ENCODE results near the gene OR2D2.
"Not testable (repeated sequence)": the region's sequence is repeated elsewhere in the genome, so short reads cannot be mapped to it uniquely, and the experiment has no call there.

The OR2D2 gene

DNA sequence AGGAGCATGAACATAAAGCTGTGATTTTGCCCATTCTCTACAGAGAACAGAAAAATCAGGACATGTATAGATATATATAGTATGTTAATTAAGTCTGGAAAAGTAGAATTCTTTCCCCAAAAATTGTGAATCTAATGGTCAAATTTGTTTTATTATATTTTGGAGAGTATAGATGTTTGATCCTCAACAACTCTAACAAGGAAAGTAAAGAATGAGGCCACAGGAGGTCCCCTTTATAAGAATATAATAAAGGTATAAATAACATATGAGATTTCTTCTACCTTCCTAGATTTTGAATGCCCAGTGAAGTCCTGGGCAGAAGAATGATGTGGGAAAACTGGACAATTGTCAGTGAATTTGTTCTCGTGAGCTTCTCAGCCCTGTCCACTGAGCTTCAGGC, 16.0 kb downstream of the OR2D2 start, which contains the start of gene OR10A4:
TSS of gene OR10A4 (plus strand) at position 301 of the 400 bp plus-strand sequence. CDS start at position 324, 23 bp downstream.
- no peak for DNase-seq

DNA sequence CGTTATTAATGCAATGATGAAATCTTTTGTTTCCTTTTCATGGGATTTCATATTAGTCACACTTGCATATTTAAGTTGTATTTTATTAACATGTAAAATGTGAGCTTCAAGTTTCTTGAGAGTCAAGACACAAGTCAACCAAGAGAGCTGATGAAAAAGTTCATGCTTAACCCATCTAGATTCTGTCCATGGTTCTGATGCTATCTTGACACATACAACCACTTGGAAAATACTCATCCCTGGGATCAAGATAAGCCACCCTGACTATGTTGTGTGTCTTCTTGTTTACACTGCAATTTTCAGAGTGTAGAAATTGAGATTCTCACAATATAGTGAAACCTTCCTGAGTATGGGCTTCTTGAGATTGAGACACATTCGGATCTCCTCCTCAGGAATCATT, 16.5 kb downstream of the OR2D2 start:
- DNase-seq: no peak

DNA sequence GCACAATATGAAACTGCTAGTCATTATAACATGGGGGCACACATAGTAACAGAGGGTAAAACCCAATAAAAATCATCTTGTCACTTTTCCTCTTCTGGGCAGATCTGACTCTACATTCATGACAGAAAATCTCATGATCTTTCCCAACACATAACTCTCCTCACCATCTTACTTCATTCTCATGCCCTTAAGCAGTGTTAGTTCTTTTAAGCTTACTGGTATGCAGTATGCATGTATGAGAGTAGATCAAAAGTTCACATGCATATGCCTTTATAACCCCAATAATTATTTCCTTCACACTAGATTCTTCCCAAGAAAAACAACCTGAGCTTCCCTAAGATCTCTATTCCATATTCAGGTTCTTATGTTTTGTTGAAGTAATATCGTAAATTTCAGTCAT, 21.0 kb downstream of the OR2D2 start:
- no peak for DNase-seq

DNA sequence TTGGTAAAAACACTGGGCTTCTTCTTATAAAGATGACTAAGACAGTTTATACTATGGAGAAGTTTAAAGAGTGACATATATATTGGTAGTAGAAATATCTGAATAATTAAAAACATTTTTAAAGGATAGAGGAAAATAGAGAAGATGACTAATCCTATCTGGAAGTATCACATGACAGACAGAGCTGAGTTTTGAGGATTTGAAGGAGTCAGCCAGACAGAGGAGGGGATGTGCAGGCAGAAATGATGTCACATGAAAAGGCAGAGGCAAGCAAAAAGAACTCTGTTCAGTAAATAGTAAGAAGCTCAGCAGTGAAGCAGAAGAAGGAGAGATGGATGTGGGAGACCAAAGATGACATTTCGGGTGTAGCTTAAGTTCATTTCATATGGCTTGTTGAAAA, 27.9 kb downstream of the OR2D2 start:
- DNase-seq: no peak

GRCh38 chr11:6862961-6863360, 29.3 kb downstream of the OR2D2 start, which contains the start of gene OR10A2:
Gene OR10A2, plus strand, starts transcription at chr11:6863057. Its CDS starts 6,698 bp downstream, at chr11:6869755.
- no peak for DNase-seq

DNA sequence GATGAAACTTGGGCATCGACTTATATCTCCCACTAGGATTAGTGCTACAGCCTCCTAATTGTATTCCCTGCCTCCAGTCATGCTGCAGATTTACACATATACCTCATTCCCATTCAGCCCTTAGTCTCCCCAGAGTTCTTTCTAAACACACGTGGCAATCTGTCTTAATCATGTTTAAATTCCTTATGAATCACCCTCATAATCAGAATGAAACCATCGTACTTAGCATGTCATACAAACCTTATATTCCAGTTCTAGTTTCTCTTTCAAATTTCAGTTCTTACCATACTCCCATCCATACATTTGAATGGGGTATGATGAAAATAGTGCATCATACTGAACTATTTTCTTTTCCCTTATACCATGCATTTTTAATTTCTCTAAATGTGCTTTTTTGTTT, 35.4 kb downstream of the OR2D2 start:
- DNase-seq: no peak

DNA sequence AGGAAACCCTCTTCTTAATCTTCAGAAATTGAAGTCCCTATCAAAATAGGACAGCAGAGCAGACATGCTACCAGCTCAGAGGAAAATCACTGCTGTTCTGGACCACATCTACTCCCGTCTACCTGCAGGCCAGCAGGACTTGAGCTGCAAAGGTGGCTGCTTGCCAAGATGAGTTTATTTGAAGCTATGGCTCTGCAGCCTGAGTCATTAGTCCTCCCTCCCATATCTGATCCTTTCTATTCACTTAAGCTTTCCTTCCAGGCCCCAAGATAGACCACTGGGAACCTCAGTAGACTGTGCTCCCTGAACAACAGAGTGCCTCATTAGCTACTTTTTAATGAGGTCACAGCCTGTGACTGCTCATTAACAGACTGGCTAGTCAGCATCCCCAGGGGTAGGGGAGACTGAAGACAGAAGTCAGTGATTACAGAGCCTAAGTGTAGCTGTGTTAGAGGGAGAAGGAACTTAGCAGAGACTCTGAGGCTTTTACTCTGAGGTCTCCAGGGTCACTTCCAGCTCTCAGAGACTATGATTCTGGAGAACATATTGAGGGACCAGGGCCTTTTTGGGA, 36.2 kb downstream of the OR2D2 start:
- no peak for DNase-seq

DNA sequence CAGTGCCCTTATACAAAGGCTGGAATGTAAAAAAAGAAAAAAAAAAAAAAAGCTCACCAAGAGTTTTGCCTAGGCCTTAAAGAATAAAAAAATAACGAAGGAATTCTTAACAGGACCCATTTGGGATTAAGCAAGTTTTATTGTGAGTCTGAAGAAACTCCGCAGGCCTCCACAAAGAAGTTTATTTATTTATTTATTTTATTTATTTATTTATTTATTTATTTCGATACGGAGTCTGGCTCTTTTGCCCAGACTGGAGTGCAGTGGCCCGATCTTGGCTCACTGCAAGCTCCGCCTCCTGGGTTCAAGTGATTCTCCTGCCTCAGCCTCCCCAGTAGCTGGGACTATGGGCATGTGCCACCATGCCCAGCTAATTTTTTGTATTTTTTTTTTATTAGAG, 37.5 kb downstream of the OR2D2 start:
- not testable (repeated sequence) for DNase-seq

DNA sequence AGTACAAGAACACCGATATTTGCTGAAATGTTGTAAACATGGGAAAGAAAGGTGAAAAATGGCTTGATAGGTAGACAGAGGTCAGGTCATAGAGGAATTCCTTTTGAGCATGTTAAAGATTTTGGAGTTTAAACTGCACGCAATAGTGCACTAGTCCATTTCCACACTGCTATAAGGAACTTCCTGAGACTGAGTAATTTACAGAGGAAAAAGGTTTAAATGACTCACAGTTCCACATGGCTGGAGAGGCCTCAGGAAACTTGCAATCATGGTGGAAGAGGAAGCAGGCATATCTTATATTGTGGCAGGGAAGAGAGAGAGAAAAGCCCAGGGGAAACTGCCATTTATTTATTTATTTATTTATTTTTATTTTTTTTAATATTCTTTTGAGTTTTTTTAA, 41.8 kb downstream of the OR2D2 start:
- DNase-seq: no peak

- DNase-seq: no peak
These were observed 46.9 kb downstream of the OR2D2 start, which contains the start of gene OR10A5 for GRCh38 chr11:6845383-6845782. Gene OR10A5, plus strand, starts transcription at chr11:6845683. Its CDS starts 0 bp downstream, at chr11:6845683.

GRCh38 chr11:6844356-6844755, 47.9 kb downstream of the OR2D2 start:
- DNase-seq: no peak

- DNase-seq: no peak
These were observed 48.6 kb downstream of the OR2D2 start for GRCh38 chr11:6843670-6844069.

- no peak for DNase-seq
These were observed 50.6 kb downstream of the OR2D2 start for GRCh38 chr11:6841694-6842093.
